ENCODE data around the gene NCKIPSD. TPM values are rescaled to one million over a fixed set of nuclear protein-coding genes. Genes with fewer than 3 reads are reported as not detected.

The NCKIPSD gene
- total RNA-seq, 1 experiment from 2014 or later, result 36.9 TPM

DNA sequence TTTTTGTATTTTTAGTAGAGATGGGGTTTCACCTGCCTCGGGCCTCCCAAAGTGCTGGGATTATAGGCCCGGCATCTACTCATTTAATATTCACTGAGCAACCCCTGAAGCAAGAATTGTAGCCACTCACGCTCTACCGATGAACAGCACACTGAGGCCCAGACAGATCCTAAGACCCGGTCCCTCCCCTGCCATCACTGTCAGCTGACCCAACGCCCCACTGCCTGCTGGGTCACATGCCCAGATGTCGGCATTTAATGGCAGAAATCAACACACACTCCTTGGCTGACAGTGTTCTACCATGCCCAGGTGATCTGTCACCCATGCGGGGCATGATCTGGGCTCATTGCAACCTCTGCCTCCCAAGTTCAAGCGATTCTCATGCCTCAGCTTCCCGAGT lies 60.9 kb downstream of the NCKIPSD start:
- peaks cover 13 to 14% of the 10 kb centered on the region in 2 experiments; a peak in 3 of 4 replicates for H3K36me3 ChIP-seq (ENCODE audit: control insufficient read depth in 1 of 2, insufficient read depth in 2 of 2, low read length in 2 of 2)
- no TSS peak for BruUV-seq (replicated peaks)
- no peak overlapping the region for H3K27ac ChIP-seq (ENCODE audit: low read depth, low read length)
- H2AFZ ChIP-seq (ENCODE audit: low read depth, low read length, poor library complexity, severe bottlenecking), result no peak overlapping the region
- no peak overlapping the region for H3K4me3 ChIP-seq (replicated peaks in 1 of 2; ENCODE audit: low read depth in 1 of 2, low read length in 2 of 2)
- TF ChIP-seq JUND (IDR thresholded peaks at IDR 0.05) (no peak), SIN3A (IDR thresholded peaks at IDR 0.05; ENCODE audit: low read depth) (no peak), RAD21 (IDR thresholded peaks at IDR 0.05; ENCODE audit: low read depth) (no peak), POLR2A (IDR thresholded peaks at IDR 0.05; ENCODE audit: borderline replicate concordance, extremely low read depth, insufficient read depth, insufficient read length) (no peak), YY1 (IDR thresholded peaks at IDR 0.05; ENCODE audit: extremely low read depth, insufficient replicate concordance, low read depth, low read length) (no peak), ZNF274 (IDR thresholded peaks at IDR 0.05; ENCODE audit: low read depth, low read length) (no peak), ZFX (IDR thresholded peaks at IDR 0.05) (no peak), ELF1 (IDR thresholded peaks at IDR 0.05; ENCODE audit: borderline replicate concordance, low read depth) (no peak), EZH2phosphoT487 (IDR thresholded peaks at IDR 0.05; ENCODE audit: borderline replicate concordance) (no peak)
- RAD21 ChIA-PET (ENCODE audit: low non-redundant PET in 1 of 2, low total read pairs in 2 of 2, uncharacterized antibody in 2 of 2, unreplicated experiment in 2 of 2), result no interaction called here
- no peaks in the 10 kb centered on the region for H3K4me1 ChIP-seq (ENCODE audit: control insufficient read depth in 1 of 2, insufficient read depth in 2 of 2, low read length in 2 of 2)
- no peak for DNase-seq (ENCODE audit: low read depth, low spot score)
- intact Hi-C loops (cut with micrococcal nuclease), result no loop called here
- POLR2A ChIA-PET, result interaction anchor here (0.8 kb wide), 1 partner anchor 38 kb away, joined by 3 read pairs; the partner anchor contains the start of gene CELSR3
- H3K9ac ChIP-seq (ENCODE audit: low read length), result no peak overlapping the region
- no peak overlapping the region for H3K4me2 ChIP-seq (ENCODE audit: low read length)
- H3K9me3 ChIP-seq (ENCODE audit: control insufficient read depth in 1 of 2, insufficient read depth in 1 of 2, low read depth in 1 of 2, low read length in 2 of 2), result no peaks in the 10 kb centered on the region
- no peaks in the 10 kb centered on the region for H3K79me2 ChIP-seq (ENCODE audit: insufficient read depth, low read length)
- CTCF ChIA-PET, result no interaction called here
- no peaks in the 10 kb centered on the region for H4K20me1 ChIP-seq (ENCODE audit: insufficient read depth)
- H3K27me3 ChIP-seq (ENCODE audit: insufficient read depth, low read length), result no peaks in the 10 kb centered on the region
- no peak for ATAC-seq
- no peaks in the 10 kb centered on the region for H3K9me2 ChIP-seq (ENCODE audit: insufficient read depth)

DNA sequence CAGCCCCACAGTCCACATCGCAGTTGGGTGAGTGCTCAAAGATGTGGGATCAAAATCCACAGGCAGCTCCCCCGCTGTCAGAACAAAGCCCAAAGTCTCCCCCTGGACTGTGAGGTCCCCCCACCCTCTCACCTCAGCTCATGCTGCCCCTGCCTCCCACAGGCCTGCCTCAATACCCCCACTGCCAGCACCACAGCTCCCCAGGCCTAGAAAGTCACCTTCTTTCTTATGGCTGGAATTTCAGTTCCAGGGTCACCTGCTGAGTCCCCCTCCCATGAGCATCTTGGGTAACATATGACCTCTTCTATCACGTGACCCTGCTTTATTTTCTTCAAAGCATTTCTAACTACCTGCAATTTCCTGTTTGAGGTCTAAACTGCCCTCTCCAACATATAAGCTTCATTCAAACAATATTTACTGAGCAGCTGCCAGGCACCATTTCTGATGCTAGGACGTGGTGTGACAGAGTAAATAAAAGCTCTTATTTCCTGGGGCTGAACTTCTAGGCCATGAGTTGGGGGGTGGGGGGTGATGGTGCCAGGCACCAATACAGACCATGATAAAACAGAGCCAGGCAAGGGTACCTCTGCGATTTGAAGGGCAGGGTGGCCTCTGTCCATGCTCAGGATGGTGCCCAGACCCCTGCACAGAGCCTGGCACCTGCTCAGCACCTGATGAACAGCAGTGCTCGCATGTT lies 61.7 kb downstream of the NCKIPSD start:
- intact Hi-C loops (cut with micrococcal nuclease), result no loop called here
- no peak for ATAC-seq
- BruUV-seq (replicated peaks), result no TSS peak
- RAD21 ChIA-PET (ENCODE audit: low non-redundant PET in 1 of 2, low total read pairs in 2 of 2, uncharacterized antibody in 2 of 2, unreplicated experiment in 2 of 2), result no interaction called here
- Histone ChIP-seq H3K9me2 (ENCODE audit: insufficient read depth) (no peaks in the 10 kb centered on the region), H4K20me1 (ENCODE audit: insufficient read depth) (no peaks in the 10 kb centered on the region), H3K27ac (ENCODE audit: low read depth, low read length) (no peak overlapping the region), H3K36me3 (ENCODE audit: control insufficient read depth in 1 of 2, insufficient read depth in 2 of 2, low read length in 2 of 2) (peaks cover 11 to 14% of the 10 kb centered on the region in 2 experiments; a peak in 3 of 4 replicates), H3K4me3 (replicated peaks in 1 of 2; ENCODE audit: low read depth in 1 of 2, low read length in 2 of 2) (no peak overlapping the region), H3K27me3 (ENCODE audit: insufficient read depth, low read length) (no peaks in the 10 kb centered on the region), H3K4me2 (ENCODE audit: low read length) (no peak overlapping the region), H3K4me1 (ENCODE audit: control insufficient read depth in 1 of 2, insufficient read depth in 2 of 2, low read length in 2 of 2) (no peaks in the 10 kb centered on the region), H3K9me3 (ENCODE audit: control insufficient read depth in 1 of 2, insufficient read depth in 1 of 2, low read depth in 1 of 2, low read length in 2 of 2) (peaks cover 0 to under 1% of the 10 kb centered on the region in 2 experiments; a peak in 1 of 4 replicates), H3K79me2 (ENCODE audit: insufficient read depth, low read length) (no peaks in the 10 kb centered on the region), H3K9ac (ENCODE audit: low read length) (no peak overlapping the region), H2AFZ (ENCODE audit: low read depth, low read length, poor library complexity, severe bottlenecking) (no peak overlapping the region)
- no peak for DNase-seq (ENCODE audit: low read depth, low spot score)
- TF ChIP-seq EGR1 (IDR thresholded peaks at IDR 0.05; ENCODE audit: low read depth), result no peak
- no peak for TF ChIP-seq RAD21 (IDR thresholded peaks at IDR 0.05; ENCODE audit: low read depth)
- no peak for TF ChIP-seq FOSL1 (IDR thresholded peaks at IDR 0.05; ENCODE audit: low read depth)
- no peak for TF ChIP-seq CBX3 (IDR thresholded peaks at IDR 0.05; ENCODE audit: low read depth)
- TF ChIP-seq POLR2A (IDR thresholded peaks at IDR 0.05; ENCODE audit: borderline replicate concordance, extremely low read depth, insufficient read depth, insufficient read length), result no peak
- TF ChIP-seq SP1 (IDR thresholded peaks at IDR 0.05; ENCODE audit: low read depth), result no peak
- TF ChIP-seq, protein P1, sequence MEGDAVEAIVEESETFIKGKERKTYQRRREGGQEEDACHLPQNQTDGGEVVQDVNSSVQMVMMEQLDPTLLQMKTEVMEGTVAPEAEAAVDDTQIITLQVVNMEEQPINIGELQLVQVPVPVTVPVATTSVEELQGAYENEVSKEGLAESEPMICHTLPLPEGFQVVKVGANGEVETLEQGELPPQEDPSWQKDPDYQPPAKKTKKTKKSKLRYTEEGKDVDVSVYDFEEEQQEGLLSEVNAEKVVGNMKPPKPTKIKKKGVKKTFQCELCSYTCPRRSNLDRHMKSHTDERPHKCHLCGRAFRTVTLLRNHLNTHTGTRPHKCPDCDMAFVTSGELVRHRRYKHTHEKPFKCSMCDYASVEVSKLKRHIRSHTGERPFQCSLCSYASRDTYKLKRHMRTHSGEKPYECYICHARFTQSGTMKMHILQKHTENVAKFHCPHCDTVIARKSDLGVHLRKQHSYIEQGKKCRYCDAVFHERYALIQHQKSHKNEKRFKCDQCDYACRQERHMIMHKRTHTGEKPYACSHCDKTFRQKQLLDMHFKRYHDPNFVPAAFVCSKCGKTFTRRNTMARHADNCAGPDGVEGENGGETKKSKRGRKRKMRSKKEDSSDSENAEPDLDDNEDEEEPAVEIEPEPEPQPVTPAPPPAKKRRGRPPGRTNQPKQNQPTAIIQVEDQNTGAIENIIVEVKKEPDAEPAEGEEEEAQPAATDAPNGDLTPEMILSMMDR (IDR thresholded peaks at IDR 0.05 in 2 of 3, conservative IDR thresholded peaks at IDR 0.05 in 1 of 3; ENCODE audit: borderline replicate concordance in 1 of 3, insufficient read depth in 1 of 3, low read depth in 2 of 3, low read length in 2 of 3), result no peak
- POLR2A ChIA-PET, result interaction anchor here (0.8 kb wide), 1 partner anchor 39 kb away, joined by 3 read pairs; the partner anchor contains the start of gene CELSR3
- CTCF ChIA-PET, result no interaction called here
